Measurements from ENCODE around the gene PHKG1. TPM values are rescaled to one million over a fixed set of nuclear protein-coding genes. Genes with fewer than 3 reads are reported as not detected.
"Not testable (repeated sequence)": the region's sequence is repeated elsewhere in the genome, so short reads cannot be mapped to it uniquely, and the experiment has no call there.

The PHKG1 gene
- total RNA-seq, 1 experiment from 2014 or later = 0.22 TPM

- not testable (repeated sequence) for H3K27me3 ChIP-seq (ENCODE audit: low read length); H3K36me3 ChIP-seq (ENCODE audit: insufficient read depth, low read length); H3K9ac ChIP-seq (ENCODE audit: low read length); H3K79me2 ChIP-seq (ENCODE audit: low read length); H3K27ac ChIP-seq (ENCODE audit: low read length); H3K9me2 ChIP-seq (replicated peaks; ENCODE audit: insufficient read depth, low read length); H2AFZ ChIP-seq (ENCODE audit: low read length); H4K20me1 ChIP-seq (ENCODE audit: insufficient read depth, low read depth, low read length); H3K4me1 ChIP-seq (ENCODE audit: low read length); H3K4me2 ChIP-seq (ENCODE audit: low read depth, low read length, poor library complexity, severe bottlenecking); H3K9me3 ChIP-seq (ENCODE audit: low read length); DNase-seq; H3K4me3 ChIP-seq (ENCODE audit: low read length)
Observed at GRCh38 chr7:56092388-56092787, 364 bp downstream of the PHKG1 start.

GRCh38 chr7:56091591-56091990 lies 1.2 kb downstream of the PHKG1 start:
- no peak for DNase-seq
- Histone ChIP-seq H3K79me2 (ENCODE audit: low read length) (no peaks in the 10 kb centered on the region), H3K27ac (ENCODE audit: low read length) (no peak overlapping the region), H3K4me2 (ENCODE audit: low read depth, low read length, poor library complexity, severe bottlenecking) (no peak overlapping the region), H3K9me3 (ENCODE audit: low read length) (no peaks in the 10 kb centered on the region), H3K27me3 (ENCODE audit: low read length) (no peaks in the 10 kb centered on the region), H3K36me3 (ENCODE audit: insufficient read depth, low read length) (no peaks in the 10 kb centered on the region; the same call in 1 of the 2 replicates), H3K4me1 (ENCODE audit: low read length) (no peaks in the 10 kb centered on the region), H3K9ac (ENCODE audit: low read length) (no peak overlapping the region), H4K20me1 (ENCODE audit: insufficient read depth, low read depth, low read length) (no peaks in the 10 kb centered on the region), H3K4me3 (ENCODE audit: low read length) (no peak overlapping the region), H3K9me2 (replicated peaks; ENCODE audit: insufficient read depth, low read length) (no peaks in the 10 kb centered on the region), H2AFZ (ENCODE audit: low read length) (no peak overlapping the region)

- H3K27ac ChIP-seq (ENCODE audit: low read length) = no peak overlapping the region
- H3K4me1 ChIP-seq (ENCODE audit: low read length) = peaks cover 26% of the 10 kb centered on the region
- H3K27me3 ChIP-seq (ENCODE audit: low read length) = no peaks in the 10 kb centered on the region
- H3K79me2 ChIP-seq (ENCODE audit: low read length) = no peaks in the 10 kb centered on the region
- no peaks in the 10 kb centered on the region for H4K20me1 ChIP-seq (ENCODE audit: insufficient read depth, low read depth, low read length)
- H3K9me3 ChIP-seq (ENCODE audit: low read length) = no peaks in the 10 kb centered on the region
- H3K4me2 ChIP-seq (ENCODE audit: low read depth, low read length, poor library complexity, severe bottlenecking) = no peak overlapping the region
- no peak for DNase-seq
- H3K9ac ChIP-seq (ENCODE audit: low read length) = no peak overlapping the region
- H3K36me3 ChIP-seq (ENCODE audit: insufficient read depth, low read length) = no peaks in the 10 kb centered on the region
- no peak overlapping the region for H2AFZ ChIP-seq (ENCODE audit: low read length)
- no peaks in the 10 kb centered on the region for H3K9me2 ChIP-seq (replicated peaks; ENCODE audit: insufficient read depth, low read length)
- H3K4me3 ChIP-seq (ENCODE audit: low read length) = no peak overlapping the region
Observed at GRCh38 chr7:56087445-56087844, 5.3 kb downstream of the PHKG1 start.

DNA sequence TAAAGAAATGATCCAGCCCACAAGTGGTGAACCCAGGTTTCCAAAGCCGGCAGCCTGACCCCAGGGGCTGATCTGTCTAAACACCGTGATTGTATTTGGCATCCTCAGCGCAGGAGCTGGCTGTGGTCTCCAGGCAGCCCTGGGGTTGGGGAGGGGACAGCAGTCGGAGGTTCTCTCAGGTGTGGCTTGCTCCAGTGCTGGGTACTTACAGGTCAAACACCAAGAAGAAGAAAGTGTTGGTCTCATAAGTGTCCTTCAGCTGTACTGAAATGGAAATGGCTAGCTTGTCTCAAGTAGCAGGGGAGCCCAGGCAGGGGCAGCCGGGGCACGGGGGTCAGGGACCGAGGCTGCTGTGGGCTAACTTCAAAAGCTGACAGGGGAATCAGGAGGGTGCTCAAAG lies 6.0 kb downstream of the PHKG1 start:
- Histone ChIP-seq H3K9me3 (ENCODE audit: low read length) (no peaks in the 10 kb centered on the region), H3K27me3 (ENCODE audit: low read length) (no peaks in the 10 kb centered on the region), H3K9me2 (replicated peaks; ENCODE audit: insufficient read depth, low read length) (no peaks in the 10 kb centered on the region), H3K4me2 (ENCODE audit: low read depth, low read length, poor library complexity, severe bottlenecking) (no peak overlapping the region), H3K4me1 (ENCODE audit: low read length) (peaks cover 30% of the 10 kb centered on the region), H3K36me3 (ENCODE audit: insufficient read depth, low read length) (no peaks in the 10 kb centered on the region), H3K4me3 (ENCODE audit: low read length) (no peak overlapping the region), H4K20me1 (ENCODE audit: insufficient read depth, low read depth, low read length) (no peaks in the 10 kb centered on the region), H2AFZ (ENCODE audit: low read length) (no peak overlapping the region), H3K79me2 (ENCODE audit: low read length) (no peaks in the 10 kb centered on the region), H3K27ac (ENCODE audit: low read length) (no peak overlapping the region), H3K9ac (ENCODE audit: low read length) (no peak overlapping the region)
- no peak for DNase-seq

GRCh38 chr7:56083150-56083785 lies 9.5 kb downstream of the PHKG1 start:
- H3K9me3 ChIP-seq (ENCODE audit: low read length) = no peaks in the 10 kb centered on the region
- H3K9me2 ChIP-seq (replicated peaks; ENCODE audit: insufficient read depth, low read length) = no peaks in the 10 kb centered on the region
- peak overlapping the region; percentile 21 for H3K4me2 ChIP-seq (ENCODE audit: low read depth, low read length, poor library complexity, severe bottlenecking)
- peak; percentile 65 for DNase-seq
- no peak overlapping the region for H3K4me3 ChIP-seq (ENCODE audit: low read length)
- H4K20me1 ChIP-seq (ENCODE audit: insufficient read depth, low read depth, low read length) = no peaks in the 10 kb centered on the region
- no peak overlapping the region for H2AFZ ChIP-seq (ENCODE audit: low read length)
- peak overlapping the region; percentile 34; the same call in 1 of the 2 replicates for H3K27ac ChIP-seq (ENCODE audit: low read length)
- H3K27me3 ChIP-seq (ENCODE audit: low read length) = no peaks in the 10 kb centered on the region
- peaks cover 8% of the 10 kb centered on the region; the same call in 1 of the 2 replicates for H3K36me3 ChIP-seq (ENCODE audit: insufficient read depth, low read length)
- H3K4me1 ChIP-seq (ENCODE audit: low read length) = peaks cover 30% of the 10 kb centered on the region
- no peak overlapping the region; the same call in 1 of the 2 replicates for H3K9ac ChIP-seq (ENCODE audit: low read length)
- no peaks in the 10 kb centered on the region for H3K79me2 ChIP-seq (ENCODE audit: low read length)

GRCh38 chr7:56081626-56082340 lies 11.0 kb downstream of the PHKG1 start:
- Histone ChIP-seq H3K4me3 (ENCODE audit: low read length) (no peak overlapping the region), H4K20me1 (ENCODE audit: insufficient read depth, low read depth, low read length) (no peaks in the 10 kb centered on the region), H3K4me1 (ENCODE audit: low read length) (peaks cover 30% of the 10 kb centered on the region), H2AFZ (ENCODE audit: low read length) (no peak overlapping the region), H3K27ac (ENCODE audit: low read length) (no peak overlapping the region), H3K9me3 (ENCODE audit: low read length) (no peaks in the 10 kb centered on the region), H3K79me2 (ENCODE audit: low read length) (no peaks in the 10 kb centered on the region), H3K9ac (ENCODE audit: low read length) (no peak overlapping the region), H3K9me2 (replicated peaks; ENCODE audit: insufficient read depth, low read length) (no peaks in the 10 kb centered on the region), H3K4me2 (ENCODE audit: low read depth, low read length, poor library complexity, severe bottlenecking) (no peak overlapping the region), H3K27me3 (ENCODE audit: low read length) (no peaks in the 10 kb centered on the region), H3K36me3 (ENCODE audit: insufficient read depth, low read length) (peaks cover 8% of the 10 kb centered on the region; the same call in 1 of the 2 replicates)
- no peak for DNase-seq

- not testable (repeated sequence) for H3K9ac ChIP-seq (ENCODE audit: low read length); H3K79me2 ChIP-seq (ENCODE audit: low read length); H3K36me3 ChIP-seq (ENCODE audit: insufficient read depth, low read length); H3K27ac ChIP-seq (ENCODE audit: low read length); H3K9me3 ChIP-seq (ENCODE audit: low read length); H3K27me3 ChIP-seq (ENCODE audit: low read length); H3K4me2 ChIP-seq (ENCODE audit: low read depth, low read length, poor library complexity, severe bottlenecking); H3K9me2 ChIP-seq (replicated peaks; ENCODE audit: insufficient read depth, low read length); H4K20me1 ChIP-seq (ENCODE audit: insufficient read depth, low read depth, low read length); H3K4me3 ChIP-seq (ENCODE audit: low read length); DNase-seq; H2AFZ ChIP-seq (ENCODE audit: low read length)
- peaks cover 30% of the 10 kb centered on the region for H3K4me1 ChIP-seq (ENCODE audit: low read length)
Observed at GRCh38 chr7:56080726-56081435, 11.9 kb downstream of the PHKG1 start.

DNA sequence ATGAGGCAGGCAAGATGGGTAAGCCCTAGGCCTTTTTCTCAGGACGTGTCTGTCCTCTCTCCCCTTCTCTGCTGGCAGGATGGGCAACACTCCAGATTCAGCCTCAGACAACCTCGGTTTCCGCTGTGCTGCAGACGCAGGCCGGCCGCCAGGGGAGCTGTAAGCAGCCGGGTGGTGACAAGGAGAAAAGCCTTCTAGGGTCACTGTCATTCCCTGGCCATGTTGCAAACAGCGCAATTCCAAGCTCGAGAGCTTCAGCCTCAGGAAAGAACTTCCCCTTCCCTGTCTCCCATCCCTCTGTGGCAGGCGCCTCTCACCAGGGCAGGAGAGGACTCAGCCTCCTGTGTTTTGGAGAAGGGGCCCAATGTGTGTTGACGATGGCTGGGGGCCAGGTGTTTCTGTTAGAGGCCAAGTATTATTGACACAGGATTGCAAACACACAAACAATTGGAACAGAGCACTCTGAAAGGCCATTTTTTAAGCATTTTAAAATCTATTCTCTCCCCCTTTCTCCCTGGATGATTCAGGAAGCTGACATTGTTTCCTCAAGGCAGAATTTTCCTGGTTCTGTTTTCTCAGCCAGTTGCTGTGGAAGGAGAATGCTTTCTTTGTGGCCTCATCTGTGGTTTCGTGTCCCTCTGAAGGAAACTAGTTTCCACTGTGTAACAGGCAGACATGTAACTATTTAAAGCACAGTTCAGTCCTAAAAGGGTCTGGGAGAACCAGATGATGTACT lies 13.1 kb downstream of the PHKG1 start:
- no peak for DNase-seq
- Histone ChIP-seq H3K4me3 (ENCODE audit: low read length) (no peak overlapping the region), H3K36me3 (ENCODE audit: insufficient read depth, low read length) (peaks cover 10% of the 10 kb centered on the region; the same call in 1 of the 2 replicates), H3K27ac (ENCODE audit: low read length) (no peak overlapping the region), H2AFZ (ENCODE audit: low read length) (no peak overlapping the region), H3K4me2 (ENCODE audit: low read depth, low read length, poor library complexity, severe bottlenecking) (no peak overlapping the region), H3K9me2 (replicated peaks; ENCODE audit: insufficient read depth, low read length) (no peaks in the 10 kb centered on the region), H3K79me2 (ENCODE audit: low read length) (no peaks in the 10 kb centered on the region), H4K20me1 (ENCODE audit: insufficient read depth, low read depth, low read length) (no peaks in the 10 kb centered on the region), H3K4me1 (ENCODE audit: low read length) (peaks cover 25% of the 10 kb centered on the region), H3K9ac (ENCODE audit: low read length) (no peak overlapping the region), H3K27me3 (ENCODE audit: low read length) (no peaks in the 10 kb centered on the region), H3K9me3 (ENCODE audit: low read length) (no peaks in the 10 kb centered on the region)

Measured in Karpas-422 (cell line).